SK-N-SH (cell line): ENCODE results near the gene UQCR10. TPM values are rescaled to one million over a fixed set of nuclear protein-coding genes. Genes with fewer than 3 reads are reported as not detected.

Source experiments
- CTCF ChIA-PET: fragments of 300-600, 350-600 bp; formaldehyde crosslinking; extraction: SDS; loops from one replicate; lab custom pipeline; 2021; lab: Yijun Ruan, JAX
- POLR2A ChIA-PET: fragments of 350-600 bp; sonication (Branson Sonifier 250); formaldehyde crosslinking; extraction: SDS; loops from one replicate; lab custom pipeline; 2020; ENCODE audit warnings: antibody characterized with exemption, inconsistent platforms; lab: Yijun Ruan, JAX
- DNase-seq: peaks from one replicate; pipeline ENCODE4 v3.0.0; 2012
- H2AFZ ChIP-seq: fragments of 200-600 bp; sonication (generic); 2 replicates; pipeline ENCODE4 v1.8.1; 2016; ENCODE audit warnings: antibody characterized with exemption, mild to moderate bottlenecking, low read depth
- H3F3A ChIP-seq: fragments of 200-600 bp; sonication (generic); replicated peaks from 2 replicates; pipeline ENCODE3; 2016; ENCODE audit warnings: antibody characterized with exemption, mild to moderate bottlenecking; ENCODE audit not compliant: insufficient read depth
- H3K27ac ChIP-seq, 2 experiments: fragments of 200-500 bp in 1 of 2; fragments of 200-600 bp in 1 of 2; sonication (Bioruptor generic) in 1 of 2; sonication (generic), shearing (Covaris generic) in 1 of 2; 2 replicates each; pipeline versions ENCODE4 v1.5.1 to v1.6.1; 2014 to 2016; ENCODE audit warnings: low read depth in 2 of 2, inconsistent platforms in 1 of 2, low read length in 1 of 2, mild to moderate bottlenecking in 1 of 2, mixed read lengths in 1 of 2
- H3K27me3 ChIP-seq: fragments of 200-600 bp; sonication (generic), shearing (Covaris generic); 2 replicates; pipeline ENCODE4 v1.6.1; 2016; ENCODE audit warnings: mixed run types; ENCODE audit not compliant: insufficient read depth
- H3K36me3 ChIP-seq, 2 experiments: fragments of 200-500 bp in 1 of 2; fragments of 200-600 bp in 1 of 2; sonication (Bioruptor generic) in 1 of 2; sonication (generic) in 1 of 2; replicated peaks in 1 of 2; 2 replicates each; pipeline versions ENCODE3 to v1.5.1; 2014 to 2016; ENCODE audit warnings: low read length in 1 of 2, mild to moderate bottlenecking in 1 of 2; ENCODE audit not compliant: insufficient read depth in 2 of 2, control insufficient read depth in 1 of 2
- H3K4me1 ChIP-seq, 2 experiments: fragments of 200-500 bp in 1 of 2; fragments of 200-600 bp in 1 of 2; sonication (Bioruptor generic) in 1 of 2; sonication (generic), shearing (Covaris generic) in 1 of 2; 2 replicates each; pipeline versions ENCODE4 v1.5.1 to v1.6.1; 2014 to 2016; ENCODE audit warnings: low read depth in 1 of 2, low read length in 1 of 2, mixed run types in 1 of 2; ENCODE audit not compliant: insufficient read depth in 2 of 2, control insufficient read depth in 1 of 2
- H3K4me2 ChIP-seq: fragments of 200-600 bp; sonication (generic), shearing (Covaris generic); 2 replicates; pipeline ENCODE4 v1.6.1; 2017; ENCODE audit warnings: mixed run types
- H3K4me3 ChIP-seq, 2 experiments: fragments of 200-500 bp in 1 of 2; fragments of 200-600 bp in 1 of 2; sonication (Bioruptor generic) in 1 of 2; sonication (generic), shearing (Covaris generic) in 1 of 2; 2 replicates each; pipeline versions ENCODE4 v1.5.1 to v1.8.1; 2014 to 2016; ENCODE audit warnings: low read depth in 2 of 2, inconsistent platforms in 1 of 2, low read length in 1 of 2, mild to moderate bottlenecking in 1 of 2, mixed read lengths in 1 of 2, moderate library complexity in 1 of 2
- H3K79me2 ChIP-seq: fragments of 200-600 bp; sonication (generic); 2 replicates; pipeline ENCODE4 v1.8.1; 2017; ENCODE audit warnings: mild to moderate bottlenecking; ENCODE audit not compliant: insufficient read depth
- H3K9ac ChIP-seq: fragments of 200-600 bp; sonication (generic); 2 replicates; pipeline ENCODE4 v1.6.1; 2017; ENCODE audit warnings: mixed run types
- H3K9me2 ChIP-seq: fragments of 200-600 bp; sonication (generic); 2 replicates; pipeline ENCODE4 v1.6.1; 2017; ENCODE audit warnings: mixed run types
- H3K9me3 ChIP-seq: fragments of 200-600 bp; sonication (generic); 2 replicates; pipeline ENCODE4 v1.6.1; 2017; ENCODE audit warnings: mixed run types, mild to moderate bottlenecking, moderate library complexity
- H4K20me1 ChIP-seq: fragments of 200-600 bp; sonication (generic); 2 replicates; pipeline ENCODE4 v1.6.1; 2017; ENCODE audit warnings: mild to moderate bottlenecking, mixed run types; ENCODE audit not compliant: insufficient read depth
- CTCF ChIP-seq: fragments of 200-600 bp; sonication (generic); IDR thresholded peaks from 2 replicates; pipeline ENCODE4 v1.6.1; 2017; ENCODE audit warnings: antibody characterized with exemption, mild to moderate bottlenecking, moderate library complexity
- ELF1 ChIP-seq: IDR thresholded peaks from 2 replicates; pipeline ENCODE4 v1.4.0; 2012
- EP300 ChIP-seq, 2 experiments: IDR thresholded peaks; 2 replicates each; pipeline versions ENCODE4 v1.4.0 to v1.6.1; 2012; ENCODE audit warnings: borderline replicate concordance in 1 of 2, low read depth in 1 of 2, low read length in 1 of 2
- EZH2phosphoT487 ChIP-seq: fragments of 200-600 bp; sonication (generic); IDR thresholded peaks from 2 replicates; pipeline ENCODE4 v1.6.1; 2017; ENCODE audit warnings: low read depth, mixed run types, mild to moderate bottlenecking, antibody characterized with exemption, moderate library complexity, borderline replicate concordance
- FOSL2 ChIP-seq: IDR thresholded peaks from 2 replicates; pipeline ENCODE4 v1.4.0; 2012; ENCODE audit warnings: low read depth, mild to moderate bottlenecking, moderate library complexity, borderline replicate concordance
- FOXJ3 ChIP-seq: sonication (generic); formaldehyde crosslinking; IDR thresholded peaks from 2 replicates; pipeline ENCODE4 v1.5.1; 2020; ENCODE audit warnings: mild to moderate bottlenecking, missing genetic modification reagents
- GABPA ChIP-seq: IDR thresholded peaks from 2 replicates; pipeline ENCODE4 v1.4.0; 2012; ENCODE audit warnings: low read depth, mild to moderate bottlenecking
- GATA2 ChIP-seq: sonication (generic); formaldehyde crosslinking; IDR thresholded peaks from 2 replicates; pipeline ENCODE4 v1.5.0; 2020; ENCODE audit warnings: mild to moderate bottlenecking, missing genetic modification reagents
- MEF2A ChIP-seq: IDR thresholded peaks from 2 replicates; pipeline ENCODE4 v1.4.0; 2012; ENCODE audit warnings: low read depth, borderline replicate concordance
- MXI1 ChIP-seq: IDR thresholded peaks from 2 replicates; pipeline ENCODE4 v1.6.1; 2012; ENCODE audit warnings: mild to moderate bottlenecking, low read depth, low read length, improper control_type of control experiment
- NFIC ChIP-seq: IDR thresholded peaks from 2 replicates; pipeline ENCODE4 v1.4.0; 2012; ENCODE audit warnings: borderline replicate concordance
- NRF1 ChIP-seq: IDR thresholded peaks from 2 replicates; pipeline ENCODE4 v1.6.1; 2012; ENCODE audit warnings: low read depth, mild to moderate bottlenecking, low read length
- POLR2AphosphoS5 ChIP-seq: IDR thresholded peaks from 2 replicates; pipeline ENCODE4 v1.6.1; 2012; ENCODE audit warnings: low read depth, low read length
- RAD21 ChIP-seq: IDR thresholded peaks from 2 replicates; pipeline ENCODE4 v1.6.1; 2012; ENCODE audit warnings: mild to moderate bottlenecking, low read length
- RCOR1 ChIP-seq: fragments of 150-350 bp; IDR thresholded peaks from 2 replicates; pipeline ENCODE4 v1.6.1; 2017; ENCODE audit warnings: antibody characterized with exemption, low read length
- RFX5 ChIP-seq: IDR thresholded peaks from 2 replicates; pipeline ENCODE4 v1.6.1; 2012; ENCODE audit warnings: mild to moderate bottlenecking, improper control_type of control experiment, low read length
- RXRA ChIP-seq: IDR thresholded peaks from 2 replicates; pipeline ENCODE4 v1.4.0; 2012; ENCODE audit warnings: low read depth, mild to moderate bottlenecking, borderline replicate concordance
- SIN3A ChIP-seq: IDR thresholded peaks from 2 replicates; pipeline ENCODE4 v1.6.1; 2012; ENCODE audit warnings: low read depth, mild to moderate bottlenecking, low read length, moderate library complexity, borderline replicate concordance
- SMC3 ChIP-seq: IDR thresholded peaks from 2 replicates; pipeline ENCODE4 v1.6.1; 2012; ENCODE audit warnings: low read depth, low read length, improper control_type of control experiment
- TCF12 ChIP-seq: IDR thresholded peaks from 2 replicates; pipeline ENCODE4 v1.4.0; 2012
- USF2 ChIP-seq: fragments of 150-350 bp; IDR thresholded peaks from 2 replicates; pipeline ENCODE4 v1.6.1; 2017; ENCODE audit warnings: antibody characterized with exemption, low read length, low read depth, borderline replicate concordance
- WGBS: methylation state at CpG from one replicate; pipeline ENCODE4 v1.1.6; 2017; ENCODE audit warnings: low lambda C conversion rate; 5-methylcytosine and 5-hydroxymethylcytosine counted together
- polyA plus RNA-seq, 3 experiments: library from polyadenylated mRNA; depleted of rRNA; stranded (reverse); fragments of >200 nt; gene quantifications; 2 replicates each; pipeline ENCODE4 v1.2.3, GENCODE V29; 2012
- TF ChIP-seq, protein P1 (sequence below): IDR thresholded peaks from 2 replicates; pipeline ENCODE4 v1.6.1; 2012; ENCODE audit warnings: mild to moderate bottlenecking, low read depth, low read length, moderate library complexity
- TF ChIP-seq, protein P2 (sequence below): IDR thresholded peaks from 2 replicates; pipeline ENCODE4 v1.4.0; 2012; ENCODE audit warnings: low read depth
- TF ChIP-seq, protein P3 (sequence below): IDR thresholded peaks from 2 replicates; pipeline ENCODE4 v1.4.0; 2012; ENCODE audit warnings: low read depth, borderline replicate concordance

UQCR10 gene
- polyA plus RNA-seq, 1 of the 3 experiments (the other 2 are of a cell fraction) = 248 TPM

DNA sequence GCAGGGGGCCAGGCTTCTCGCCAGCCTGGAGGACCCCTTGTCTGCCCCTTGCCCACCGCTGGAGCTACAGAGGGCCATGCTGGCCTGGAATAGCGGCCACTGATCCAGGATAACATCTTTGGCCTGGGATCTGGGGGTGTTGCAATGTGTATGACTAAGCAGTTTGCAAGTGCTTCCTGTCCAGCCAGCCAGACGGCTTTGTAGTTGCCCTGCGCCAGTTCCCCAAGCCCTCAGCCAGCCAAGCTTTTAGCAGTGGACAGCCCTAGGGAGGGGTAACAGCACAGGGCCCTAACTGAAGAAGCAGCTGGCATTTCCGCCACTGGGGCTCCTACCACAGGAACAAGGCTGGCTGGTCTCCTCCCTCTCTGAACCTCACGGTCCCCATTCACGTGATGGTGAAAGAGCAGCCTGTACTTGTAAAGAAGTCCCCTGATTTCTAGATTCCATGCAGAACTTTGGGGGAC lies 32.1 kb downstream of the UQCR10 start:
- ChIA-PET CTCF (interaction anchor here (4.0 kb wide), 1 partner anchor 206 kb away, joined by 14 read pairs; no protein-coding TSS in a partner anchor), POLR2A (interaction anchor here (1.1 kb wide), 1 partner anchor 110 kb away, joined by 3 read pairs; no protein-coding TSS in a partner anchor)
- no peaks in the 10 kb centered on the region for H3F3A ChIP-seq
- peak overlapping the region; percentile 72 for H3K4me2 ChIP-seq
- H3K79me2 ChIP-seq = peaks cover 14% of the 10 kb centered on the region; the same call in 1 of the 2 replicates
- WGBS = 14% methylated on average over 7 of the region's 8 CpGs
- peak overlapping the region; percentile 61 for H3K9ac ChIP-seq
- peak overlapping the region; percentile 83 to 89 for H3K27ac ChIP-seq
- H2AFZ ChIP-seq = peak overlapping the region; percentile 59; the same call in 1 of the 2 replicates
- no peaks in the 10 kb centered on the region for H3K27me3 ChIP-seq
- peaks cover 38 to 50% of the 10 kb centered on the region in 2 experiments for H3K36me3 ChIP-seq
- H3K4me3 ChIP-seq = peak overlapping the region; percentile 6 to 44; a peak in 2 of 4 replicates
- no peaks in the 10 kb centered on the region for H4K20me1 ChIP-seq
- peaks cover 17 to 32% of the 10 kb centered on the region in 2 experiments for H3K4me1 ChIP-seq
- no peaks in the 10 kb centered on the region for H3K9me2 ChIP-seq
- no peaks in the 10 kb centered on the region for H3K9me3 ChIP-seq
- peak; percentile 71 for DNase-seq
- no peak for TF ChIP-seq MEF2A
- peak; percentile 75; the same call in 1 of the 2 replicates for TF ChIP-seq FOSL2
- peak; percentile 53 for TF ChIP-seq NRF1
- no peak for TF ChIP-seq MXI1
- no peak; the same call in 1 of the 2 replicates for TF ChIP-seq RAD21
- TF ChIP-seq FOXJ3 (CRISPR knock-in tag) = no peak
- no peak for TF ChIP-seq POLR2AphosphoS5
- peak; percentile 66 for TF ChIP-seq GABPA
- TF ChIP-seq SIN3A = peak; percentile 84
- no peak for TF ChIP-seq EZH2phosphoT487
- peak; percentile 69; the same call in 1 of the 2 replicates for TF ChIP-seq RXRA
- TF ChIP-seq, protein P1, sequence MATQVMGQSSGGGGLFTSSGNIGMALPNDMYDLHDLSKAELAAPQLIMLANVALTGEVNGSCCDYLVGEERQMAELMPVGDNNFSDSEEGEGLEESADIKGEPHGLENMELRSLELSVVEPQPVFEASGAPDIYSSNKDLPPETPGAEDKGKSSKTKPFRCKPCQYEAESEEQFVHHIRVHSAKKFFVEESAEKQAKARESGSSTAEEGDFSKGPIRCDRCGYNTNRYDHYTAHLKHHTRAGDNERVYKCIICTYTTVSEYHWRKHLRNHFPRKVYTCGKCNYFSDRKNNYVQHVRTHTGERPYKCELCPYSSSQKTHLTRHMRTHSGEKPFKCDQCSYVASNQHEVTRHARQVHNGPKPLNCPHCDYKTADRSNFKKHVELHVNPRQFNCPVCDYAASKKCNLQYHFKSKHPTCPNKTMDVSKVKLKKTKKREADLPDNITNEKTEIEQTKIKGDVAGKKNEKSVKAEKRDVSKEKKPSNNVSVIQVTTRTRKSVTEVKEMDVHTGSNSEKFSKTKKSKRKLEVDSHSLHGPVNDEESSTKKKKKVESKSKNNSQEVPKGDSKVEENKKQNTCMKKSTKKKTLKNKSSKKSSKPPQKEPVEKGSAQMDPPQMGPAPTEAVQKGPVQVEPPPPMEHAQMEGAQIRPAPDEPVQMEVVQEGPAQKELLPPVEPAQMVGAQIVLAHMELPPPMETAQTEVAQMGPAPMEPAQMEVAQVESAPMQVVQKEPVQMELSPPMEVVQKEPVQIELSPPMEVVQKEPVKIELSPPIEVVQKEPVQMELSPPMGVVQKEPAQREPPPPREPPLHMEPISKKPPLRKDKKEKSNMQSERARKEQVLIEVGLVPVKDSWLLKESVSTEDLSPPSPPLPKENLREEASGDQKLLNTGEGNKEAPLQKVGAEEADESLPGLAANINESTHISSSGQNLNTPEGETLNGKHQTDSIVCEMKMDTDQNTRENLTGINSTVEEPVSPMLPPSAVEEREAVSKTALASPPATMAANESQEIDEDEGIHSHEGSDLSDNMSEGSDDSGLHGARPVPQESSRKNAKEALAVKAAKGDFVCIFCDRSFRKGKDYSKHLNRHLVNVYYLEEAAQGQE = peak; percentile 54; the same call in 1 of the 2 replicates
- TF ChIP-seq TCF12 = peak; percentile 84
- TF ChIP-seq USF2 = no peak
- TF ChIP-seq CTCF = no peak
- TF ChIP-seq RFX5 = no peak
- TF ChIP-seq NFIC = peak; percentile 93
- TF ChIP-seq ELF1 = peak; percentile 61; the same call in 1 of the 2 replicates
- TF ChIP-seq RCOR1 = peak; percentile 24; the same call in 1 of the 2 replicates
- TF ChIP-seq, protein P2, sequence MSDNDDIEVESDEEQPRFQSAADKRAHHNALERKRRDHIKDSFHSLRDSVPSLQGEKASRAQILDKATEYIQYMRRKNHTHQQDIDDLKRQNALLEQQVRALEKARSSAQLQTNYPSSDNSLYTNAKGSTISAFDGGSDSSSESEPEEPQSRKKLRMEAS = peak; percentile 67; the same call in 1 of the 2 replicates
- TF ChIP-seq GATA2 (CRISPR knock-in tag) = no peak
- TF ChIP-seq, protein P3, sequence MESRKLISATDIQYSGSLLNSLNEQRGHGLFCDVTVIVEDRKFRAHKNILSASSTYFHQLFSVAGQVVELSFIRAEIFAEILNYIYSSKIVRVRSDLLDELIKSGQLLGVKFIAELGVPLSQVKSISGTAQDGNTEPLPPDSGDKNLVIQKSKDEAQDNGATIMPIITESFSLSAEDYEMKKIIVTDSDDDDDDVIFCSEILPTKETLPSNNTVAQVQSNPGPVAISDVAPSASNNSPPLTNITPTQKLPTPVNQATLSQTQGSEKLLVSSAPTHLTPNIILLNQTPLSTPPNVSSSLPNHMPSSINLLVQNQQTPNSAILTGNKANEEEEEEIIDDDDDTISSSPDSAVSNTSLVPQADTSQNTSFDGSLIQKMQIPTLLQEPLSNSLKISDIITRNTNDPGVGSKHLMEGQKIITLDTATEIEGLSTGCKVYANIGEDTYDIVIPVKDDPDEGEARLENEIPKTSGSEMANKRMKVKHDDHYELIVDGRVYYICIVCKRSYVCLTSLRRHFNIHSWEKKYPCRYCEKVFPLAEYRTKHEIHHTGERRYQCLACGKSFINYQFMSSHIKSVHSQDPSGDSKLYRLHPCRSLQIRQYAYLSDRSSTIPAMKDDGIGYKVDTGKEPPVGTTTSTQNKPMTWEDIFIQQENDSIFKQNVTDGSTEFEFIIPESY = no peak
- peak; percentile 18; the same call in 1 of the 2 replicates for TF ChIP-seq SMC3
- peak in 1 of 2 experiments; percentile 75; a peak in 1 of 4 replicates for TF ChIP-seq EP300 (IDR thresholded peaks at IDR 0.05; ENCODE audit: borderline replicate concordance in 1 of 2, low read depth in 1 of 2, low read length in 1 of 2)
